Caco-2 (cell line): Measurements from ENCODE around the gene WDCP. TPM values are rescaled to one million over a fixed set of nuclear protein-coding genes. Genes with fewer than 3 reads are reported as not detected.
A peak's percentile ranks its signal among the peaks of the same experiment; 100 is the strongest.

Source experiments
- BruUV-seq: library from RNA; stranded (reverse); fragments of 400-500 nt; replicated peaks from 2 replicates; lab custom pipeline; 2021; lab: Mats Ljungman, UMichigan
- CTCF ChIA-PET: fragments of 300-600 bp; sonication (Branson Sonifier 250); formaldehyde crosslinking; loops from one replicate; lab custom pipeline; 2022; ENCODE audit warnings: antibody characterized with exemption; lab: Charles Lee
- POLR2A ChIA-PET: fragments of 300-600 bp; sonication (Branson Sonifier 250); formaldehyde crosslinking; loops from one replicate; lab custom pipeline; 2022; ENCODE audit warnings: antibody characterized with exemption; lab: Charles Lee
- DNase-seq, 2 experiments: peaks; one replicate each; pipeline versions ENCODE4 v3.0.0 to v3.0.0-alpha.2; 2020 to 2022
- H3K27me3 ChIP-seq: replicated peaks from 2 replicates; pipeline ENCODE4 v1.6.0; 2011; ENCODE audit warnings: low read length; ENCODE audit not compliant: control insufficient read depth, insufficient read depth
- H3K36me3 ChIP-seq: 2 replicates; pipeline ENCODE4 v1.5.1; 2011; ENCODE audit warnings: low read length; ENCODE audit not compliant: control insufficient read depth, insufficient read depth
- H3K4me1 ChIP-seq: fragments of 250-450 bp; sonication (Bioruptor Pico); 2 replicates; pipeline ENCODE4 v1.5.1; 2020; ENCODE audit warnings: mild to moderate bottlenecking
- H3K4me3 ChIP-seq: 2 replicates; pipeline ENCODE4 v1.5.1; 2011; ENCODE audit warnings: low read depth, mild to moderate bottlenecking, control low read depth, low read length
- H3K9me3 ChIP-seq: fragments of 250-450 bp; sonication (Bioruptor Pico); 2 replicates; pipeline ENCODE4 v1.5.1; 2020; ENCODE audit warnings: mild to moderate bottlenecking, moderate library complexity
- H3K27ac Mint-ChIP-seq: one replicate; pipeline ENCODE4 v1.8.0; 2022; ENCODE audit warnings: mixed read lengths; ENCODE audit not compliant: unreplicated experiment
- H3K27me3 Mint-ChIP-seq: one replicate; pipeline ENCODE4 v1.8.0; 2022; ENCODE audit warnings: mixed read lengths; ENCODE audit not compliant: insufficient read depth, unreplicated experiment
- H3K36me3 Mint-ChIP-seq: one replicate; pipeline ENCODE4 v1.8.0; 2022; ENCODE audit warnings: mild to moderate bottlenecking, mixed read lengths; ENCODE audit not compliant: insufficient read depth, unreplicated experiment
- H3K4me1 Mint-ChIP-seq: one replicate; pipeline ENCODE4 v1.8.0; 2022; ENCODE audit warnings: low read depth, mixed read lengths; ENCODE audit not compliant: unreplicated experiment
- H3K4me3 Mint-ChIP-seq: one replicate; pipeline ENCODE4 v1.8.0; 2022; ENCODE audit warnings: mild to moderate bottlenecking, moderate library complexity, mixed read lengths; ENCODE audit not compliant: unreplicated experiment
- H3K9me3 Mint-ChIP-seq: one replicate; pipeline ENCODE4 v1.8.0; 2022; ENCODE audit warnings: mixed read lengths; ENCODE audit not compliant: unreplicated experiment
- CTCF ChIP-seq, 2 experiments: fragments of 200-600 bp in 1 of 2; IDR thresholded peaks; 1 replicate in 1 of 2; 2 replicates in 1 of 2; pipeline versions ENCODE4 v1.5.1 to v1.8.0; 2011 to 2022; ENCODE audit warnings: antibody characterized with exemption in 1 of 2, control low read depth in 1 of 2, inconsistent platforms in 1 of 2, low read depth in 1 of 2, low read length in 1 of 2, mild to moderate bottlenecking in 1 of 2, moderate library complexity in 1 of 2; ENCODE audit not compliant: insufficient read depth in 1 of 2, severe bottlenecking in 1 of 2, unreplicated experiment in 1 of 2
- intact Hi-C: fragments of 100-400 bp; cut with micrococcal nuclease; formaldehyde crosslinking; loops from one replicate; pipeline ENCODE4 v1.10.0; 2022; ENCODE audit not compliant: unreplicated experiment
- total RNA-seq: library from RNA; stranded (reverse); gene quantifications from 2 replicates; pipeline ENCODE4 v1.2.3, GENCODE V29; 2022

Gene WDCP
- total RNA-seq, 1 experiment from 2014 or later = 13.0 TPM

DNA sequence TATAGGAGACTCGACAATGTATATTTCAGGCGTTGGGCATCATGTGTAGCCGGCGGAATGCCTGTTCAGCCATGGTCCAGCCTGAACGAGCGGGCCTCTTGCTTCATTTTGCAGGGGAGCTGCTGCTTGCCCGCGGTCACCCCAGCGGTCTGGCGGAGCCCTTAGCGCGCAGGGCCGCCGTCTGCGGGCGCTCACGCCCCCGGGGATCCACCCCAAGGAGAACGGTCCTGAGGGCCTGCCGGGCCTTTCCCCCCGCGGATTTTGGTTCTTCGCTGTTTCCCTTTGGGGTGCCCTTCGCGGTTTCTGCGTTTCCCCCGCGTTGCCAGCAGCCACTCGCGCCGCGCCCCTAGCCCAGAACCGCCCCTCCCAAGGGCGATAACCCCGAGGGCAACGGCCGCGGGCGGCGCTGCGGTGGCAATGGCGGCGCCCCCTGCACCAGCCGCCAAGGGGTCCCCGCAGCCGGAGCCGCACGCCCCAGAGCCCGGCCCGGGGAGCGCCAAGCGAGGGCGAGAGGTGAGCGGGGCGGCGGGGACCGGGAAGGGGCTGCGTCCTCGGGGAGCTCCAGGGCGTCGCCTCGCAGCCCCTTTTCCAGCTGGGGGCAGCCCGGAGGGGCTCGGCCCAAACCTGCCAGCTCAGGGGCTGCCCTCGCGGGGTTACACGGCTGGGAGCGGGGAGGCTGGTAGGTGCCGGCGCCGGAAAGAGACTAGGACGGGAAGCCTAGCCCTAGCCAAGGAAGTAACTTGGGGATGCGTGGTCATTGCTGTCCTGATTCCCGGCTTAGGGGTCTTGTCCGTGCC is 37.3 kb downstream of the WDCP start, which contains the start of gene MFSD2B:
TSS of gene MFSD2B (plus strand) at position 406 of the 797 bp plus-strand sequence. CDS start at position 418, 12 bp downstream.
- CTCF ChIA-PET = interaction anchor here (1.2 kb wide), 1 partner anchor 74 kb away, joined by 4 read pairs; the partner anchor contains the start of gene TP53I3

DNA sequence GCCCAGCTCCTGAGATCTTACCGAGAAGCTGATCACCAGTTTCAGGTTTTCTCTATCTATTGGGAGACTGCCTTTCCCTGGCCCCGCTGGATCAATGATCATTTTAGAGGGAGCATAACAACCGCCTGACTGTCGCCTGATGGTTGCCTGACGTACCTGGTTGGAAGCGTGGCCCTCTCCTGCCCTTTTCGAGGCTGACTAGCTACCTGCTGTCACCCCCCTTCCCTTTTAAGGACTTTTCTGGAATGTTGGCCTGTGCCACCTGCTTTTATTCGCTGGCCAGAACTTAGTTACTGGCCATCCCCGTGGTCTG is 37.9 kb downstream of the WDCP start:
- H3K36me3 ChIP-seq = no peaks in the 10 kb centered on the region
- Mint-ChIP-seq H3K36me3 (no peaks in the 10 kb centered on the region), H3K27me3 (no peaks in the 10 kb centered on the region), H3K4me1 (peaks cover 15% of the 10 kb centered on the region), H3K4me3 (peak overlapping the region; percentile 63), H3K27ac (no peak overlapping the region), H3K9me3 (no peaks in the 10 kb centered on the region)
- no peak for DNase-seq
- TF ChIP-seq CTCF (IDR thresholded peaks at IDR 0.05; ENCODE audit: insufficient read depth in 1 of 2, low read depth in 1 of 2, low read length in 1 of 2, severe bottlenecking in 1 of 2, unreplicated experiment in 1 of 2) = no peak
- ChIA-PET CTCF (interaction anchor here (1.2 kb wide), 1 partner anchor 75 kb away, joined by 4 read pairs; the partner anchor contains the start of gene TP53I3), POLR2A (interaction anchor here (0.6 kb wide), 1 partner anchor 18 kb away, joined by 3 read pairs; no protein-coding TSS in a partner anchor)
- H3K4me3 ChIP-seq = peak overlapping the region; percentile 40; the same call in 1 of the 2 replicates
- no peaks in the 10 kb centered on the region for H3K9me3 ChIP-seq
- no peaks in the 10 kb centered on the region for H3K4me1 ChIP-seq
- no peaks in the 10 kb centered on the region for H3K27me3 ChIP-seq
- BruUV-seq = no TSS peak
- intact Hi-C loops = no loop called here

More for the DNA sequence above, 37.3 kb downstream of the WDCP start, which contains the start of gene MFSD2B:
- Mint-ChIP-seq H3K36me3 (no peaks in the 10 kb centered on the region), H3K27ac (no peak within 1 kb of the TSS), H3K4me3 (peak within 1 kb of the TSS; percentile 63), H3K9me3 (no peaks in the 10 kb centered on the region), H3K4me1 (peaks cover 20% of the 10 kb centered on the region), H3K27me3 (no peaks in the 10 kb centered on the region)
- Histone ChIP-seq H3K4me3 (peak within 1 kb of the TSS; percentile 40), H3K9me3 (no peaks in the 10 kb centered on the region), H3K27me3 (no peaks in the 10 kb centered on the region), H3K4me1 (peaks cover 2% of the 10 kb centered on the region; the same call in 1 of the 2 replicates), H3K36me3 (no peaks in the 10 kb centered on the region)
- intact Hi-C loops = no loop called here
- POLR2A ChIA-PET = interaction anchor here (0.6 kb wide), 1 partner anchor 18 kb away, joined by 3 read pairs; no protein-coding TSS in a partner anchor
- no TSS peak for BruUV-seq
- TF ChIP-seq CTCF (IDR thresholded peaks at IDR 0.05; ENCODE audit: insufficient read depth in 1 of 2, low read depth in 1 of 2, low read length in 1 of 2, severe bottlenecking in 1 of 2, unreplicated experiment in 1 of 2) = no peak
- DNase-seq = peak in 1 of 2 experiments; percentile 35

GRCh38 chr2:24008672-24009366 is 38.4 kb downstream of the WDCP start:
- intact Hi-C loops = no loop called here
- ChIA-PET POLR2A (no interaction called here), CTCF (interaction anchor here (1.2 kb wide), 1 partner anchor 76 kb away, joined by 4 read pairs; the partner anchor contains the start of gene TP53I3)
- no peaks in the 10 kb centered on the region for H3K9me3 ChIP-seq
- H3K36me3 ChIP-seq = no peaks in the 10 kb centered on the region
- H3K4me1 Mint-ChIP-seq = peaks cover 14% of the 10 kb centered on the region
- H3K36me3 Mint-ChIP-seq = no peaks in the 10 kb centered on the region
- DNase-seq = no peak
- BruUV-seq = no TSS peak
- H3K9me3 Mint-ChIP-seq = no peaks in the 10 kb centered on the region
- no peaks in the 10 kb centered on the region for H3K27me3 Mint-ChIP-seq
- no peaks in the 10 kb centered on the region for H3K27me3 ChIP-seq
- peak overlapping the region; percentile 63 for H3K4me3 Mint-ChIP-seq
- H3K4me3 ChIP-seq = no peak overlapping the region
- no peak for TF ChIP-seq CTCF (IDR thresholded peaks at IDR 0.05; ENCODE audit: insufficient read depth in 1 of 2, low read depth in 1 of 2, low read length in 1 of 2, severe bottlenecking in 1 of 2, unreplicated experiment in 1 of 2)
- H3K27ac Mint-ChIP-seq = no peak overlapping the region
- H3K4me1 ChIP-seq = no peaks in the 10 kb centered on the region
